WTC11 (cell line): Measurements from ENCODE around the gene LRRC7. TPM values are rescaled to one million over a fixed set of nuclear protein-coding genes. Genes with fewer than 3 reads are reported as not detected.

Source experiments
- ATAC-seq: fragments of 200-7000 bp; cut with Tn5 transposase; 2 replicates; pipeline ENCODE4 v1.10.0; 2021; ENCODE audit warnings: mild to moderate bottlenecking, moderate library complexity
- CTCF ChIA-PET: fragments of 300-600 bp; sonication (Branson Sonifier 250); formaldehyde crosslinking; loops from one replicate; lab custom pipeline; 2021; ENCODE audit warnings: antibody characterized with exemption; lab: Charles Lee
- POLR2A ChIA-PET: fragments of 350-600 bp; sonication (Branson Sonifier 250); formaldehyde crosslinking; loops from one replicate; lab custom pipeline; 2021; ENCODE audit warnings: antibody characterized with exemption; lab: Charles Lee
- DNase-seq: peaks from one replicate; pipeline ENCODE4 v3.0.0; 2021; ENCODE audit warnings: low spot score
- H3K27ac Mint-ChIP-seq: 2 replicates; pipeline ENCODE4 v1.8.0; 2021; ENCODE audit warnings: mixed read lengths
- H3K27me3 Mint-ChIP-seq: 2 replicates; pipeline ENCODE4 v1.8.0; 2021; ENCODE audit warnings: low read depth, mild to moderate bottlenecking, moderate library complexity, mixed read lengths
- H3K36me3 Mint-ChIP-seq: 2 replicates; pipeline ENCODE4 v1.8.0; 2021; ENCODE audit warnings: mixed read lengths
- H3K4me1 Mint-ChIP-seq: 2 replicates; pipeline ENCODE4 v1.8.0; 2022; ENCODE audit warnings: mixed read lengths
- H3K4me3 Mint-ChIP-seq: 2 replicates; pipeline ENCODE4 v1.8.0; 2021; ENCODE audit warnings: mild to moderate bottlenecking, moderate library complexity, mixed read lengths
- H3K9me3 Mint-ChIP-seq: 2 replicates; pipeline ENCODE4 v1.8.0; 2021; ENCODE audit warnings: mixed read lengths
- ATF2 ChIP-seq: sonication (generic); formaldehyde crosslinking; IDR thresholded peaks from 2 replicates; pipeline ENCODE4 v1.8.1; 2022; ENCODE audit warnings: low read depth, missing genetic modification reagents, borderline replicate concordance
- ERG ChIP-seq: fragments of 250-450 bp; sonication (Bioruptor Pico); IDR thresholded peaks from 2 replicates; pipeline ENCODE4 v1.8.0; 2021; ENCODE audit warnings: mild to moderate bottlenecking
- ESRRA ChIP-seq: sonication (generic); formaldehyde crosslinking; IDR thresholded peaks from 2 replicates; pipeline ENCODE4 v1.8.1; 2022; ENCODE audit warnings: mild to moderate bottlenecking, missing genetic modification reagents, borderline replicate concordance
- FOXP4 ChIP-seq: sonication (generic); formaldehyde crosslinking; IDR thresholded peaks from 2 replicates; pipeline ENCODE4 v1.8.0; 2022; ENCODE audit warnings: mild to moderate bottlenecking, missing genetic modification reagents
- NFATC4 ChIP-seq: fragments of 250-450 bp; sonication (Bioruptor Pico); IDR thresholded peaks from 2 replicates; pipeline ENCODE4 v1.9.0; 2021; ENCODE audit warnings: mild to moderate bottlenecking
- NFYB ChIP-seq: sonication (generic); formaldehyde crosslinking; conservative IDR thresholded peaks from 2 replicates; pipeline ENCODE4 v1.8.0; 2022; ENCODE audit warnings: low read depth, missing genetic modification reagents
- RORB ChIP-seq: fragments of 250-450 bp; sonication (Bioruptor Pico); IDR thresholded peaks from 2 replicates; pipeline ENCODE4 v1.9.0; 2021; ENCODE audit warnings: mild to moderate bottlenecking
- STAT6 ChIP-seq: sonication (generic); formaldehyde crosslinking; conservative IDR thresholded peaks from 2 replicates; pipeline ENCODE4 v1.8.1; 2023; ENCODE audit warnings: mild to moderate bottlenecking, low read depth, missing genetic modification reagents, moderate library complexity
- TEAD4 ChIP-seq: sonication (generic); formaldehyde crosslinking; IDR thresholded peaks from 2 replicates; pipeline ENCODE4 v1.8.0; 2022; ENCODE audit warnings: mild to moderate bottlenecking, missing genetic modification reagents
- TP53 ChIP-seq: sonication (generic); formaldehyde crosslinking; IDR thresholded peaks from 2 replicates; pipeline ENCODE4 v1.8.1; 2023; ENCODE audit warnings: mild to moderate bottlenecking, missing genetic modification reagents
- USF1 ChIP-seq: sonication (generic); formaldehyde crosslinking; IDR thresholded peaks from 2 replicates; pipeline ENCODE4 v1.8.0; 2022; ENCODE audit warnings: mild to moderate bottlenecking, missing genetic modification reagents
- USF2 ChIP-seq: sonication (generic); formaldehyde crosslinking; IDR thresholded peaks from 2 replicates; pipeline ENCODE4 v1.8.1; 2023; ENCODE audit warnings: mild to moderate bottlenecking, missing genetic modification reagents, moderate library complexity
- ZBTB43 ChIP-seq: sonication (generic); formaldehyde crosslinking; IDR thresholded peaks from 2 replicates; pipeline ENCODE4 v1.8.1; 2023; ENCODE audit warnings: mild to moderate bottlenecking, missing genetic modification reagents
- ZNF219 ChIP-seq: sonication (generic); formaldehyde crosslinking; IDR thresholded peaks from 2 replicates; pipeline ENCODE4 v1.8.0; 2023; ENCODE audit warnings: missing genetic modification reagents, mild to moderate bottlenecking, borderline replicate concordance
- ZNF423 ChIP-seq: fragments of 250-450 bp; sonication (Bioruptor Pico); IDR thresholded peaks from 2 replicates; pipeline ENCODE4 v2.1.2; 2022; ENCODE audit warnings: mild to moderate bottlenecking, moderate library complexity
- ZNF512 ChIP-seq: sonication (generic); formaldehyde crosslinking; IDR thresholded peaks from 2 replicates; pipeline ENCODE4 v1.8.1; 2022; ENCODE audit warnings: missing genetic modification reagents, borderline replicate concordance
- ZSCAN18 ChIP-seq: fragments of 250-450 bp; sonication (Bioruptor Pico); IDR thresholded peaks from 2 replicates; pipeline ENCODE4 v2.1.2; 2022; ENCODE audit warnings: mild to moderate bottlenecking, moderate library complexity
- total RNA-seq: library from RNA; stranded (reverse); gene quantifications from 3 replicates; pipeline ENCODE4 v1.2.3, GENCODE V29; 2021

LRRC7 gene
- total RNA-seq, 1 experiment from 2014 or later, result not detected

- no peaks in the 10 kb centered on the region for H3K4me1 Mint-ChIP-seq
- DNase-seq (no peak), ATAC-seq (no peak)
- CTCF ChIA-PET, result no interaction called here
- H3K36me3 Mint-ChIP-seq, result no peaks in the 10 kb centered on the region
- no peak overlapping the region for H3K4me3 Mint-ChIP-seq
- peaks cover 14% of the 10 kb centered on the region for H3K9me3 Mint-ChIP-seq
- POLR2A ChIA-PET, result no interaction called here
- no peak overlapping the region for H3K27ac Mint-ChIP-seq
- no peak for TF ChIP-seq NFYB (CRISPR knock-in tag)
- no peak for TF ChIP-seq ZBTB43 (CRISPR knock-in tag)
- TF ChIP-seq RORB (CRISPR knock-in tag), result no peak
- H3K27me3 Mint-ChIP-seq, result no peaks in the 10 kb centered on the region
Measured at GRCh38 chr1:69661686-69662085, 94.0 kb downstream of the LRRC7 start.

- ATAC-seq (no peak), DNase-seq (no peak)
- Mint-ChIP-seq H3K27me3 (no peaks in the 10 kb centered on the region), H3K9me3 (peaks cover 14% of the 10 kb centered on the region), H3K4me3 (no peak overlapping the region), H3K27ac (no peak overlapping the region), H3K4me1 (no peaks in the 10 kb centered on the region), H3K36me3 (no peaks in the 10 kb centered on the region)
- POLR2A ChIA-PET, result no interaction called here
- CTCF ChIA-PET, result no interaction called here
- no peak for TF ChIP-seq USF1
- TF ChIP-seq ZNF512 (CRISPR knock-in tag), result no peak
- TF ChIP-seq ERG, result no peak
- no peak for TF ChIP-seq TEAD4 (CRISPR knock-in tag)
- TF ChIP-seq STAT6, result no peak
- TF ChIP-seq ESRRA, result no peak
- TF ChIP-seq FOXP4 (CRISPR knock-in tag), result no peak
- TF ChIP-seq USF2 (CRISPR knock-in tag), result no peak
- no peak for TF ChIP-seq ZSCAN18
- TF ChIP-seq ZNF219 (CRISPR knock-in tag), result no peak
- TF ChIP-seq ZNF423 (CRISPR knock-in tag), result no peak
- no peak for TF ChIP-seq ATF2 (CRISPR knock-in tag)
- TF ChIP-seq TP53, result no peak
- TF ChIP-seq NFATC4 (CRISPR knock-in tag), result no peak
Measured at GRCh38 chr1:69662321-69662720, 94.6 kb downstream of the LRRC7 start.
